22Rv1 (cell line): ENCODE results near the gene DLG1.

ENCODE experiments used
- H3K27ac ChIP-seq: fragments of 450-650 bp; 2 replicates; pipeline ENCODE4 v1.5.1; 2017
- ZFX ChIP-seq: fragments of 450-650 bp; IDR thresholded peaks from 2 replicates; pipeline ENCODE4 v1.6.1; 2017; ENCODE audit warnings: antibody characterized with exemption, borderline replicate concordance
- TF ChIP-seq, protein P1 (sequence below): fragments of 450-650 bp; IDR thresholded peaks from 2 replicates; pipeline ENCODE4 v1.5.1; 2017; ENCODE audit warnings: mild to moderate bottlenecking

Gene DLG1

DNA sequence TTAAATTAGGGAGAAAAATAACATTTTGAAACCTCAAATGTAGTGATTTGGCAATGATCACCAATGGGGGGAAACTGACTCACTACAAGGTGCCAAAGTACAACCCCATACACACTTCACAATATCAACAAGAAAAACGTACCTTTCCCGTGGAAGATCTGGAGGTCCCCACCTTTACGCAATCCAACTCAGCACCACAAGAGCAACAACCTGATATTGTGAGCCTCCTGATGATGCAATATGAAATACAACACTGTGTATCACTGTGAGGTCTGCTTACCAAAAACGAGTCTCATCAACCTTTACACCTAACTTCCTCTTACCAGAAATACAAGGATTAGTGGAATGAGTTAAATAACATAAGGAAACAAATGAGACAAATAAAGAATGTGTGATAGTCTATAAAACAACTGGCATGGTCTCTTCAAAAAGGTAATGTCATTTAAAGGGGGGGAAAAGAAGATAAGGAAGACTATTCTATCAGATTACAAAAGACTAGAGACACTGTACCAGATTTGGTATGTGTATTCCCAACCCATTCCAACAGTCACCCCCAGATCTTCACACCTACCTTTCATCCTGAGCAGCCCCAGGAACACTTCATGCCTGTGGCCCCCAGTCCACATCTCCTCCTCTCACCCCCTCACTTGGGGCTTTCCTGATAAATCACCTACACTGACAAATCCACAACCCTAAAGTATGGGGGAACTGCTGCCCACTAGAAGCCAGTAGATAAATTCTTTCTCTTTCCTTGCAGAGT, 27.7 kb downstream of the DLG1 start:
- TF ChIP-seq ZFX: no peak
- TF ChIP-seq, protein P1, sequence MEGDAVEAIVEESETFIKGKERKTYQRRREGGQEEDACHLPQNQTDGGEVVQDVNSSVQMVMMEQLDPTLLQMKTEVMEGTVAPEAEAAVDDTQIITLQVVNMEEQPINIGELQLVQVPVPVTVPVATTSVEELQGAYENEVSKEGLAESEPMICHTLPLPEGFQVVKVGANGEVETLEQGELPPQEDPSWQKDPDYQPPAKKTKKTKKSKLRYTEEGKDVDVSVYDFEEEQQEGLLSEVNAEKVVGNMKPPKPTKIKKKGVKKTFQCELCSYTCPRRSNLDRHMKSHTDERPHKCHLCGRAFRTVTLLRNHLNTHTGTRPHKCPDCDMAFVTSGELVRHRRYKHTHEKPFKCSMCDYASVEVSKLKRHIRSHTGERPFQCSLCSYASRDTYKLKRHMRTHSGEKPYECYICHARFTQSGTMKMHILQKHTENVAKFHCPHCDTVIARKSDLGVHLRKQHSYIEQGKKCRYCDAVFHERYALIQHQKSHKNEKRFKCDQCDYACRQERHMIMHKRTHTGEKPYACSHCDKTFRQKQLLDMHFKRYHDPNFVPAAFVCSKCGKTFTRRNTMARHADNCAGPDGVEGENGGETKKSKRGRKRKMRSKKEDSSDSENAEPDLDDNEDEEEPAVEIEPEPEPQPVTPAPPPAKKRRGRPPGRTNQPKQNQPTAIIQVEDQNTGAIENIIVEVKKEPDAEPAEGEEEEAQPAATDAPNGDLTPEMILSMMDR: no peak
- H3K27ac ChIP-seq: no peak overlapping the region

DNA sequence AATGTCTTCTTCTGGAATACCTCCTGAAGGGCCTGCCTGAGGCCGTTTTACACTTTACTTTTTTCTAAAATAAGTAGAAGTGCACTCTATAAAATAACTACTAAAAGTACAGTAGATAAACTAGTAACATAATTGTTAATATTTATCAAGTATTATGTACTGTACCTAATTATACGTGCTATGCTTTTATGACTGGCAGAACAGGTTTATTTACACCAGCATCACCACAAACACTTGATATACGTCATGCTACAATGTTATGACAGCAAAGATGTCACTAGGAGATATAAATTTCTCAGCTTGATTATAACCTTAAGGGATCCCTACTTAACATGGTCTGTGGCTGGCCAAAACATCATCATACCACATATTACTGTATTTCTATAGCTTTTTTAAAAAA, 29.4 kb downstream of the DLG1 start:
- TF ChIP-seq ZFX: no peak
- TF ChIP-seq, protein P1: no peak
- H3K27ac ChIP-seq: no peak overlapping the region

DNA sequence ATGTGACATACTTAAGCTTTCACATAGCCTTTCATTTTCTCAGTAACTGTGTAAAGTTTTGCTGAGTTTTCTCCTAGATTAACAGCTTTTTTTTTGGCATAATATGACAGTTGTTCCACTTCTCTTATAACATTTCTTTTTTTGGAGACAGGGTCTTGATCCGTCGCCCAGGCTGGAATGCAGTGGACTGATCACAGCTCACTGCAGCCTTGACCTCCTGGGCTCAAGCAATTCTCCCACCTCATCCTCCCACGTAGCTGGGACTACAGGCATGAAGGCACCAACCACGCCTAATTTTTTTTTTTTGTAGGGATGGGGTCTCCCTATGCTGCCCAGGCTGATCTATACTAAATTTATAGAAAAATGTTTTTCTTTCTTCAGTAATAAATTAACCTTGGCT, 30.1 kb downstream of the DLG1 start:
- TF ChIP-seq, protein P1: no peak
- TF ChIP-seq ZFX: no peak
- no peak overlapping the region for H3K27ac ChIP-seq

DNA sequence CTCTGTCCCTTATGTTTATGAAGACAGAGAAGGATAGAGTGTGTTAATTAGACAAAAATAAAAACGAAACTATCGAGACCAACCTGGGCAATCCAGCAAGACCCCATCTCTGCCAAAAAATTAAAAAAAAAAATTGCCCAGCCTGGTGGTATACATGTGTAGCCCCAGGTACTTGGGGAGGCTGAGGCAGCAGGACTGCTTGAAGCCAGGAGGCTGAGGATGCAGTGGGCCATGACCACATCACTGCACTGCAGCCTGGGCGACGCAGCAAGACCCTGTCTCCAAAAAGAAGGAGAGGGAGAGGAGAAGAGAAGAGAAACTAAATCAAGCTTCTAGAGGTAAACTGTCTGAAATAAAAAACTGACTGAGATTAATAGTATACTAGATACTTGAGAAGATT, 32.1 kb downstream of the DLG1 start:
- no peak overlapping the region for H3K27ac ChIP-seq
- TF ChIP-seq, protein P1: no peak
- no peak for TF ChIP-seq ZFX

DNA sequence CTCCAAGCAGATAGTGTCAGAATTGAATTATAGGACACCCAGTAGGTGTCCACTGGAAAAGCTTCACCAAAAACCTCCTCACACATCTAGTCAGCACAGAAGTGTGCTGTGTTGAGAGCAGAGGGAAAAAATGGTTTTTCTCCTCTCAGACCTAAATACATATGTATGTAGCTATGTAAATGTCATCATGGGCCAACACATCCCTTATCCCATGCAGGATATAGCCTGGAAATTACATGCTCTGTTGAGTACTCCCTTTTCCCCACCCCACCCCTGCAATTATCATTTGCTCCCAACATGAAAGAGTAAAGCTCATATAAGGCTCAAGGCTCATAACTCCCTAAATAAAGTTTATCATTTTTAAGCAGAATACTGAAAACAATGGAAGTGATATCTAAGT, 35.7 kb downstream of the DLG1 start:
- H3K27ac ChIP-seq: no peak overlapping the region
- TF ChIP-seq, protein P1: no peak
- no peak for TF ChIP-seq ZFX

DNA sequence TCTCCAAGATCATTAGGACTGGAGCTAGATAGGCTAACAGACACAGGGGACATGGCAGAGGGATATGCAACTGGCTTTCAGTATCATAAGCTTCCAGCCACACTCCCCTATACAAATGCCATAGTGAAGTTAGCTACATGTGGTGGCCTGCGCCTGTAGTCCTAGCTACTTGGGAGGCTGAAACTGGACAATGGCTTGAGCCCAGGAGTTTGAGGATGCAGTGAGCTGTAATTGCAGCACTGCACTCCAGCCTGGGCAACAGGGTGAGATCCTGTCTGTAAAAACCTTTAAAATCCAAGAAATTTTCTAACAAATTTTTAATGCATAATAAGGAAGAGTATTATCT, 37.3 kb downstream of the DLG1 start:
- TF ChIP-seq, protein P1: no peak
- no peak for TF ChIP-seq ZFX

DNA sequence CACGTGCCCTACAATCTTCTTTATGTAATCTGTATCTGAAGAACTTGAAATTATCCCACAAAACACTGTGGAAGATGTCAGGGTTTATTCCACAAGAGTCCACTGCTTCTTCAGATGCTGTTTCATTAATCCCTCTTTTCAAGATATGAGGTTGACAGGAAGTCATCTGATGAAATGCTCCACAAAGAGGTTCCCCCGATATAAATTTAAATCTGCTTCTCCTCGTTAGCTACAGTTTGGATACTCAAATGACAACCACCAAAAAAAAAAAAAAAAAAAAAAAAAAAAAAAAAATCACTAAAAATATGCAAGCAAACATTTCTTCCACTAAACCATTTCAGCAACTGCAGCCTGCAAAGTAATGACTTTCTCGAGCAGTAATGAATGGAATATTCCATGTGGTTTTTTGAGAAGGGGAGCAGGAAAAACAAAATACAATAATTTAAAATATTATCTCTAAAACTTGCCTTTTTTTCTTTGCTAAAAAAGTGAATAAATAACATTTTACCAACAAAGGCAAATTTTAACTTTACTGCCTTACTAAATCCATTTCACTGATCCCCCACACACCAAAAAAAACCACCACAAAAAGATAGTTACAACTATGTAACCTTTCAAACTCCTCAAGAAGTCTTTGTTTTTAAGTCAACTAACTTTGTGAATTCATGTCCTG, 37.8 kb downstream of the DLG1 start:
- H3K27ac ChIP-seq: no peak overlapping the region
- TF ChIP-seq ZFX: no peak
- TF ChIP-seq, protein P1: no peak

More for the DNA sequence above, 37.3 kb downstream of the DLG1 start:
- no peak overlapping the region for H3K27ac ChIP-seq
